Hematopoietic multipotent progenitor cell treated with erythropoietin and hydrocortisone succinate and interleukin-3 and kit ligand, for 17 days (in vitro differentiated cells): Measurements from ENCODE around the gene IGSF8.

ENCODE experiments used
- DNase-seq: peaks from one replicate; pipeline ENCODE4 v3.0.0-alpha.2; 2015; ENCODE audit warnings: low spot score

Gene IGSF8

GRCh38 chr1:160064746-160065145, 33.7 kb downstream of the IGSF8 start:
- DNase-seq, result no peak

- no peak for DNase-seq
Observed at GRCh38 chr1:160064164-160064563, 34.3 kb downstream of the IGSF8 start.

GRCh38 chr1:160063176-160063575, 35.2 kb downstream of the IGSF8 start:
- no peak for DNase-seq

GRCh38 chr1:160062230-160062532, 36.2 kb downstream of the IGSF8 start:
- no peak for DNase-seq

- DNase-seq, result no peak
Observed at GRCh38 chr1:160061369-160062229, 36.8 kb downstream of the IGSF8 start.

GRCh38 chr1:160058087-160058486, 40.3 kb downstream of the IGSF8 start:
- DNase-seq, result no peak

GRCh38 chr1:160056648-160057169, 41.7 kb downstream of the IGSF8 start:
- no peak for DNase-seq

- DNase-seq, result no peak
Observed at GRCh38 chr1:160053548-160054365, 44.7 kb downstream of the IGSF8 start.

GRCh38 chr1:160052936-160053335, 45.5 kb downstream of the IGSF8 start:
- DNase-seq, result no peak

GRCh38 chr1:160050619-160051018, 47.8 kb downstream of the IGSF8 start:
- no peak for DNase-seq

- DNase-seq, result peak; percentile 31
Observed at GRCh38 chr1:160050182-160050581, 48.2 kb downstream of the IGSF8 start.

- DNase-seq, result peak; percentile 58
Observed at GRCh38 chr1:160049101-160049500, 49.3 kb downstream of the IGSF8 start.

- no peak for DNase-seq
Observed at GRCh38 chr1:160048335-160048734, 50.1 kb downstream of the IGSF8 start.

GRCh38 chr1:160047111-160047991, 51.1 kb downstream of the IGSF8 start:
- DNase-seq, result no peak

GRCh38 chr1:160046494-160047110, 51.8 kb downstream of the IGSF8 start:
- peak; percentile 79 for DNase-seq

- no peak for DNase-seq
Observed at GRCh38 chr1:160045653-160046052, 52.8 kb downstream of the IGSF8 start.

- no peak for DNase-seq
Observed at GRCh38 chr1:160043543-160043942, 54.9 kb downstream of the IGSF8 start.
